Measurements from ENCODE around the gene CBLC. TPM values are rescaled to one million over a fixed set of nuclear protein-coding genes. Genes with fewer than 3 reads are reported as not detected.
"Not testable (repeated sequence)": the region's sequence is repeated elsewhere in the genome, so short reads cannot be mapped to it uniquely, and the experiment has no call there.

Gene CBLC
- polyA plus RNA-seq, 1 donor: 49.5 TPM

GRCh38 chr19:44819246-44819832 is 41.6 kb downstream of the CBLC start:
- H3K27me3 ChIP-seq (ENCODE audit: control insufficient read depth, insufficient read depth, low read length): no peaks in the 10 kb centered on the region
- no CpG with 5 or more reads among the region's 28 CpGs for WGBS (ENCODE audit: insufficient coverage, low lambda C conversion rate)
- peaks cover 18% of the 10 kb centered on the region for H3K4me1 ChIP-seq (ENCODE audit: control insufficient read depth, insufficient read depth, low read length)
- no peak overlapping the region for H3K4me3 ChIP-seq (ENCODE audit: low read length)
- DNase-seq: no peak
- H3K36me3 ChIP-seq (ENCODE audit: control insufficient read depth, insufficient read depth, low read length): peaks cover 18% of the 10 kb centered on the region
- peaks cover 3% of the 10 kb centered on the region for H3K9me3 ChIP-seq (ENCODE audit: control insufficient read depth, low read depth, low read length)
- H3K27ac ChIP-seq (ENCODE audit: low read length): no peak overlapping the region

- H3K4me3 ChIP-seq (ENCODE audit: low read length): no peak overlapping the region
- H3K36me3 ChIP-seq (ENCODE audit: control insufficient read depth, insufficient read depth, low read length): peaks cover 7% of the 10 kb centered on the region
- peaks cover 18% of the 10 kb centered on the region for H3K4me1 ChIP-seq (ENCODE audit: control insufficient read depth, insufficient read depth, low read length)
- no peak for DNase-seq
- peaks cover 3% of the 10 kb centered on the region for H3K9me3 ChIP-seq (ENCODE audit: control insufficient read depth, low read depth, low read length)
- no peaks in the 10 kb centered on the region for H3K27me3 ChIP-seq (ENCODE audit: control insufficient read depth, insufficient read depth, low read length)
- WGBS (ENCODE audit: insufficient coverage, low lambda C conversion rate): no CpG with 5 or more reads among the region's 35 CpGs
- H3K27ac ChIP-seq (ENCODE audit: low read length): no peak overlapping the region
Measured at GRCh38 chr19:44820648-44821609, 43.2 kb downstream of the CBLC start.

- no peak for DNase-seq
- H3K4me3 ChIP-seq (ENCODE audit: low read length): no peak overlapping the region
- peaks cover 3% of the 10 kb centered on the region for H3K9me3 ChIP-seq (ENCODE audit: control insufficient read depth, low read depth, low read length)
- WGBS (ENCODE audit: insufficient coverage, low lambda C conversion rate): 70% methylated on average over 2 of the region's 11 CpGs
- peaks cover 7% of the 10 kb centered on the region for H3K36me3 ChIP-seq (ENCODE audit: control insufficient read depth, insufficient read depth, low read length)
- H3K27ac ChIP-seq (ENCODE audit: low read length): no peak overlapping the region
- peaks cover 18% of the 10 kb centered on the region for H3K4me1 ChIP-seq (ENCODE audit: control insufficient read depth, insufficient read depth, low read length)
- H3K27me3 ChIP-seq (ENCODE audit: control insufficient read depth, insufficient read depth, low read length): no peaks in the 10 kb centered on the region
Measured at GRCh38 chr19:44822177-44822576, 44.5 kb downstream of the CBLC start.

- no peak for DNase-seq
- H3K4me1 ChIP-seq (ENCODE audit: control insufficient read depth, insufficient read depth, low read length): peaks cover 15% of the 10 kb centered on the region
- H3K9me3 ChIP-seq (ENCODE audit: control insufficient read depth, low read depth, low read length): peaks cover 3% of the 10 kb centered on the region
- no peaks in the 10 kb centered on the region for H3K27me3 ChIP-seq (ENCODE audit: control insufficient read depth, insufficient read depth, low read length)
- H3K27ac ChIP-seq (ENCODE audit: low read length): no peak overlapping the region
- no CpG with 5 or more reads among the region's 10 CpGs for WGBS (ENCODE audit: insufficient coverage, low lambda C conversion rate)
- no peak overlapping the region for H3K4me3 ChIP-seq (ENCODE audit: low read length)
- peaks cover 7% of the 10 kb centered on the region for H3K36me3 ChIP-seq (ENCODE audit: control insufficient read depth, insufficient read depth, low read length)
Measured at GRCh38 chr19:44822670-44823372, 45.1 kb downstream of the CBLC start.

GRCh38 chr19:44823373-44823698 is 45.6 kb downstream of the CBLC start:
- Histone ChIP-seq H3K27me3 (ENCODE audit: control insufficient read depth, insufficient read depth, low read length) (no peaks in the 10 kb centered on the region), H3K9me3 (ENCODE audit: control insufficient read depth, low read depth, low read length) (peaks cover 3% of the 10 kb centered on the region), H3K36me3 (ENCODE audit: control insufficient read depth, insufficient read depth, low read length) (peaks cover 7% of the 10 kb centered on the region), H3K4me3 (ENCODE audit: low read length) (no peak overlapping the region), H3K27ac (ENCODE audit: low read length) (no peak overlapping the region), H3K4me1 (ENCODE audit: control insufficient read depth, insufficient read depth, low read length) (peaks cover 10% of the 10 kb centered on the region)
- WGBS (ENCODE audit: insufficient coverage, low lambda C conversion rate): no CpG with 5 or more reads among the region's 4 CpGs
- DNase-seq: no peak

GRCh38 chr19:44824761-44825160 is 47.1 kb downstream of the CBLC start:
- WGBS (ENCODE audit: insufficient coverage, low lambda C conversion rate): no CpG with 5 or more reads among the region's 4 CpGs
- H3K27ac ChIP-seq (ENCODE audit: low read length): no peak overlapping the region
- H3K36me3 ChIP-seq (ENCODE audit: control insufficient read depth, insufficient read depth, low read length): peaks cover 2% of the 10 kb centered on the region
- no peak for DNase-seq
- peaks cover 3% of the 10 kb centered on the region for H3K9me3 ChIP-seq (ENCODE audit: control insufficient read depth, low read depth, low read length)
- no peaks in the 10 kb centered on the region for H3K4me1 ChIP-seq (ENCODE audit: control insufficient read depth, insufficient read depth, low read length)
- H3K27me3 ChIP-seq (ENCODE audit: control insufficient read depth, insufficient read depth, low read length): no peaks in the 10 kb centered on the region
- H3K4me3 ChIP-seq (ENCODE audit: low read length): no peak overlapping the region

- H3K27me3 ChIP-seq (ENCODE audit: control insufficient read depth, insufficient read depth, low read length); H3K4me1 ChIP-seq (ENCODE audit: control insufficient read depth, insufficient read depth, low read length); H3K4me3 ChIP-seq (ENCODE audit: low read length); DNase-seq; H3K27ac ChIP-seq (ENCODE audit: low read length); H3K9me3 ChIP-seq (ENCODE audit: control insufficient read depth, low read depth, low read length); H3K36me3 ChIP-seq (ENCODE audit: control insufficient read depth, insufficient read depth, low read length): not testable (repeated sequence)
- WGBS (ENCODE audit: insufficient coverage, low lambda C conversion rate): no CpG with 5 or more reads among the region's 6 CpGs
Measured at GRCh38 chr19:44832875-44833274, 55.2 kb downstream of the CBLC start.

GRCh38 chr19:44834399-44834798 is 56.7 kb downstream of the CBLC start:
- no CpG with 5 or more reads among the region's 8 CpGs for WGBS (ENCODE audit: insufficient coverage, low lambda C conversion rate)
- not testable (repeated sequence) for H3K4me3 ChIP-seq (ENCODE audit: low read length); H3K27me3 ChIP-seq (ENCODE audit: control insufficient read depth, insufficient read depth, low read length); H3K9me3 ChIP-seq (ENCODE audit: control insufficient read depth, low read depth, low read length); DNase-seq; H3K4me1 ChIP-seq (ENCODE audit: control insufficient read depth, insufficient read depth, low read length); H3K27ac ChIP-seq (ENCODE audit: low read length); H3K36me3 ChIP-seq (ENCODE audit: control insufficient read depth, insufficient read depth, low read length)

- DNase-seq: peak in 1 of 2 donors; percentile 60
- Histone ChIP-seq H3K27me3 (ENCODE audit: control insufficient read depth, insufficient read depth, low read length) (no peaks in the 10 kb centered on the region), H3K9me3 (ENCODE audit: control insufficient read depth, low read depth, low read length) (no peaks in the 10 kb centered on the region), H3K36me3 (ENCODE audit: control insufficient read depth, insufficient read depth, low read length) (no peaks in the 10 kb centered on the region), H3K4me1 (ENCODE audit: control insufficient read depth, insufficient read depth, low read length) (no peaks in the 10 kb centered on the region), H3K4me3 (ENCODE audit: low read length) (no peak overlapping the region), H3K27ac (ENCODE audit: low read length) (no peak overlapping the region)
- no CpG with 5 or more reads among the region's 2 CpGs for WGBS (ENCODE audit: insufficient coverage, low lambda C conversion rate)
Measured at GRCh38 chr19:44839276-44839675, 61.6 kb downstream of the CBLC start.

GRCh38 chr19:44840811-44841210 is 63.1 kb downstream of the CBLC start:
- no peaks in the 10 kb centered on the region for H3K9me3 ChIP-seq (ENCODE audit: control insufficient read depth, low read depth, low read length)
- H3K36me3 ChIP-seq (ENCODE audit: control insufficient read depth, insufficient read depth, low read length): no peaks in the 10 kb centered on the region
- no peak overlapping the region for H3K4me3 ChIP-seq (ENCODE audit: low read length)
- no peak overlapping the region for H3K27ac ChIP-seq (ENCODE audit: low read length)
- peaks cover 7% of the 10 kb centered on the region for H3K4me1 ChIP-seq (ENCODE audit: control insufficient read depth, insufficient read depth, low read length)
- no CpG with 5 or more reads among the region's 7 CpGs for WGBS (ENCODE audit: insufficient coverage, low lambda C conversion rate)
- no peaks in the 10 kb centered on the region for H3K27me3 ChIP-seq (ENCODE audit: control insufficient read depth, insufficient read depth, low read length)
- DNase-seq: no peak

Data from large intestine (tissue), 3 donors.